ENCODE data around the gene ATP6V0A4. TPM values are rescaled to one million over a fixed set of nuclear protein-coding genes. Genes with fewer than 3 reads are reported as not detected.

Gene ATP6V0A4
- polyA plus RNA-seq (ENCODE audit: low read depth in 6 of 6), result not detected

GRCh38 chr7:138797715-138798320, at the start of gene ATP6V0A4, which contains the start of gene TMEM213:
ATP6V0A4 (minus strand) TSS chr7:138798196; CDS start chr7:138771247, 26,949 bp downstream.
TMEM213 (plus strand) TSS chr7:138797994; CDS start chr7:138798105, 111 bp downstream.
- Mint-ChIP-seq H3K36me3 (no peaks in the 10 kb centered on the region), H3K9me3 (peaks cover 0 to 3% (median 0%) of the 10 kb centered on the region in 7 donors), H3K27me3 (peaks cover 9 to 20% (median 15%) of the 10 kb centered on the region in 3 donors), H3K4me1 (peaks cover 0 to 4% (median 0%) of the 10 kb centered on the region in 3 donors), H3K27ac (no peak within 1 kb of the TSS), H3K4me3 (no peak within 1 kb of the TSS)
- no peak for DNase-seq
- no peak for ATAC-seq (ENCODE audit: low read depth in 2 of 2)

GRCh38 chr7:138845711-138846110, 47.7 kb upstream of the ATP6V0A4 start:
- Mint-ChIP-seq H3K4me3 (no peak overlapping the region), H3K27me3 (no peaks in the 10 kb centered on the region), H3K36me3 (no peaks in the 10 kb centered on the region), H3K27ac (no peak overlapping the region), H3K9me3 (peaks cover 0 to 9% (median 4%) of the 10 kb centered on the region in 7 donors), H3K4me1 (no peaks in the 10 kb centered on the region)
- ATAC-seq (ENCODE audit: low read depth in 2 of 2), result no peak
- no peak for DNase-seq

- H3K27ac Mint-ChIP-seq, result no peak overlapping the region
- H3K36me3 Mint-ChIP-seq, result no peaks in the 10 kb centered on the region
- H3K4me1 Mint-ChIP-seq, result no peaks in the 10 kb centered on the region
- H3K9me3 Mint-ChIP-seq, result no peaks in the 10 kb centered on the region
- DNase-seq (no peak), ATAC-seq (ENCODE audit: low read depth in 2 of 2) (no peak)
- no peaks in the 10 kb centered on the region for H3K27me3 Mint-ChIP-seq
- H3K4me3 Mint-ChIP-seq, result no peak overlapping the region
Observed at GRCh38 chr7:138843632-138844580, 45.9 kb upstream of the ATP6V0A4 start.

GRCh38 chr7:138842111-138842510, 44.1 kb upstream of the ATP6V0A4 start:
- DNase-seq (no peak), ATAC-seq (ENCODE audit: low read depth in 2 of 2) (no peak)
- Mint-ChIP-seq H3K4me1 (no peaks in the 10 kb centered on the region), H3K27ac (no peak overlapping the region), H3K4me3 (no peak overlapping the region), H3K9me3 (no peaks in the 10 kb centered on the region), H3K27me3 (no peaks in the 10 kb centered on the region), H3K36me3 (no peaks in the 10 kb centered on the region)

GRCh38 chr7:138838166-138838565, 40.2 kb upstream of the ATP6V0A4 start:
- Mint-ChIP-seq H3K4me3 (no peak overlapping the region), H3K36me3 (no peaks in the 10 kb centered on the region), H3K27me3 (no peaks in the 10 kb centered on the region), H3K27ac (no peak overlapping the region), H3K4me1 (no peaks in the 10 kb centered on the region), H3K9me3 (no peaks in the 10 kb centered on the region)
- ATAC-seq (ENCODE audit: low read depth in 2 of 2) (no peak), DNase-seq (no peak)

GRCh38 chr7:138837627-138838026, 39.6 kb upstream of the ATP6V0A4 start:
- no peak for DNase-seq
- Mint-ChIP-seq H3K27me3 (no peaks in the 10 kb centered on the region), H3K9me3 (no peaks in the 10 kb centered on the region), H3K4me1 (no peaks in the 10 kb centered on the region), H3K27ac (no peak overlapping the region), H3K4me3 (no peak overlapping the region), H3K36me3 (no peaks in the 10 kb centered on the region)
- ATAC-seq (ENCODE audit: low read depth in 2 of 2), result no peak

GRCh38 chr7:138835087-138835486, 37.1 kb upstream of the ATP6V0A4 start:
- no peak for DNase-seq
- H3K4me1 Mint-ChIP-seq, result no peaks in the 10 kb centered on the region
- H3K9me3 Mint-ChIP-seq, result peaks cover 0 to 1% (median 0%) of the 10 kb centered on the region in 7 donors
- ATAC-seq (ENCODE audit: low read depth in 2 of 2), result no peak
- H3K27me3 Mint-ChIP-seq, result no peaks in the 10 kb centered on the region
- H3K4me3 Mint-ChIP-seq, result no peak overlapping the region
- H3K36me3 Mint-ChIP-seq, result no peaks in the 10 kb centered on the region
- no peak overlapping the region for H3K27ac Mint-ChIP-seq

- Mint-ChIP-seq H3K27ac (no peak overlapping the region), H3K9me3 (peaks cover 0 to 3% (median 0%) of the 10 kb centered on the region in 7 donors), H3K4me3 (no peak overlapping the region), H3K36me3 (no peaks in the 10 kb centered on the region), H3K4me1 (no peaks in the 10 kb centered on the region), H3K27me3 (no peaks in the 10 kb centered on the region)
- no peak for DNase-seq
- no peak for ATAC-seq (ENCODE audit: low read depth in 2 of 2)
Observed at GRCh38 chr7:138834583-138834982, 36.6 kb upstream of the ATP6V0A4 start.

- Mint-ChIP-seq H3K36me3 (no peaks in the 10 kb centered on the region), H3K4me3 (no peak overlapping the region), H3K27ac (no peak overlapping the region), H3K27me3 (no peaks in the 10 kb centered on the region), H3K9me3 (peaks cover 0 to 5% (median 0%) of the 10 kb centered on the region in 7 donors), H3K4me1 (no peaks in the 10 kb centered on the region)
- ATAC-seq (ENCODE audit: low read depth in 2 of 2), result no peak
- no peak for DNase-seq
Observed at GRCh38 chr7:138833596-138833995, 35.6 kb upstream of the ATP6V0A4 start.

GRCh38 chr7:138832966-138833365, 35.0 kb upstream of the ATP6V0A4 start:
- H3K27ac Mint-ChIP-seq, result no peak overlapping the region
- DNase-seq (no peak), ATAC-seq (ENCODE audit: low read depth in 2 of 2) (no peak)
- no peaks in the 10 kb centered on the region for H3K4me1 Mint-ChIP-seq
- peaks cover 0 to 5% (median 0%) of the 10 kb centered on the region in 7 donors for H3K9me3 Mint-ChIP-seq
- no peaks in the 10 kb centered on the region for H3K27me3 Mint-ChIP-seq
- no peaks in the 10 kb centered on the region for H3K36me3 Mint-ChIP-seq
- H3K4me3 Mint-ChIP-seq, result no peak overlapping the region

GRCh38 chr7:138829335-138829734, 31.3 kb upstream of the ATP6V0A4 start:
- no peaks in the 10 kb centered on the region for H3K4me1 Mint-ChIP-seq
- DNase-seq, result no peak
- H3K9me3 Mint-ChIP-seq, result peaks cover 0 to 5% (median 2%) of the 10 kb centered on the region in 7 donors
- no peak overlapping the region for H3K27ac Mint-ChIP-seq
- ATAC-seq (ENCODE audit: low read depth in 2 of 2), result no peak
- H3K27me3 Mint-ChIP-seq, result no peaks in the 10 kb centered on the region
- H3K36me3 Mint-ChIP-seq, result no peaks in the 10 kb centered on the region
- no peak overlapping the region for H3K4me3 Mint-ChIP-seq

GRCh38 chr7:138828302-138828701, 30.3 kb upstream of the ATP6V0A4 start:
- Mint-ChIP-seq H3K36me3 (no peaks in the 10 kb centered on the region), H3K27me3 (no peaks in the 10 kb centered on the region), H3K4me1 (no peaks in the 10 kb centered on the region), H3K9me3 (peaks cover 0 to 5% (median 2%) of the 10 kb centered on the region in 7 donors), H3K27ac (no peak overlapping the region), H3K4me3 (no peak overlapping the region)
- DNase-seq (no peak), ATAC-seq (ENCODE audit: low read depth in 2 of 2) (no peak)

GRCh38 chr7:138825049-138825721, 27.2 kb upstream of the ATP6V0A4 start:
- ATAC-seq (ENCODE audit: low read depth in 2 of 2), result no peak
- H3K9me3 Mint-ChIP-seq, result peaks cover 0 to 5% (median 2%) of the 10 kb centered on the region in 7 donors
- H3K27ac Mint-ChIP-seq, result no peak overlapping the region
- H3K27me3 Mint-ChIP-seq, result no peaks in the 10 kb centered on the region
- no peak overlapping the region for H3K4me3 Mint-ChIP-seq
- H3K36me3 Mint-ChIP-seq, result no peaks in the 10 kb centered on the region
- H3K4me1 Mint-ChIP-seq, result no peaks in the 10 kb centered on the region
- DNase-seq, result no peak

Measured in naive B cell (primary cell).